ENCODE results near the gene CNTNAP2. TPM values are rescaled to one million over a fixed set of nuclear protein-coding genes. Genes with fewer than 3 reads are reported as not detected.
"Not testable (repeated sequence)": the region's sequence is repeated elsewhere in the genome, so short reads cannot be mapped to it uniquely, and the experiment has no call there.

CNTNAP2 gene
- total and polyA plus RNA-seq, 3 donors from 2014 or later = 4.3 to 6.1 (median 4.4) TPM

- Histone ChIP-seq H3K27ac (no peak overlapping the region), H3K27me3 (no peaks in the 10 kb centered on the region), H3K36me3 (ENCODE audit: low read depth, missing control alignments) (no peaks in the 10 kb centered on the region), H3K4me1 (no peaks in the 10 kb centered on the region), H3K4me3 (no peak overlapping the region), H3K9me3 (no peaks in the 10 kb centered on the region)
- intact Hi-C loops (cut with DNase I; ENCODE audit: low total_unique reads) = no loop called here
- WGBS, 2 donors = 58 to 59% methylated on average over 1 of the region's 1 CpG
- TF ChIP-seq POLR2A (IDR thresholded peaks at IDR 0.05) = no peak
- TF ChIP-seq CTCF (IDR thresholded peaks at IDR 0.05) = no peak
- no peak for DNase-seq
Observed at GRCh38 chr7:147775516-147776284, 1659.1 kb downstream of the CNTNAP2 start.

- H3K4me3 ChIP-seq = no peak overlapping the region
- intact Hi-C loops (cut with DNase I; ENCODE audit: low total_unique reads) = no loop called here
- no peaks in the 10 kb centered on the region for H3K4me1 ChIP-seq
- no peaks in the 10 kb centered on the region for H3K36me3 ChIP-seq (ENCODE audit: low read depth, missing control alignments)
- TF ChIP-seq POLR2A (IDR thresholded peaks at IDR 0.05) = no peak
- TF ChIP-seq CTCF (IDR thresholded peaks at IDR 0.05) = no peak
- H3K27ac ChIP-seq = no peak overlapping the region
- WGBS, 2 donors = 61 to 68% methylated on average over 3 of the region's 3 CpGs
- H3K9me3 ChIP-seq = no peaks in the 10 kb centered on the region
- no peaks in the 10 kb centered on the region for H3K27me3 ChIP-seq
- no peak for DNase-seq
Observed at GRCh38 chr7:147777309-147777708, 1660.7 kb downstream of the CNTNAP2 start.

GRCh38 chr7:147779949-147780348, 1663.3 kb downstream of the CNTNAP2 start:
- intact Hi-C loops (cut with DNase I; ENCODE audit: low total_unique reads) = loop anchor here (5.0 kb wide), 1 partner anchor 57 kb away; no protein-coding TSS in a partner anchor
- Histone ChIP-seq H3K27ac (no peak overlapping the region), H3K4me1 (no peaks in the 10 kb centered on the region), H3K4me3 (no peak overlapping the region), H3K9me3 (no peaks in the 10 kb centered on the region), H3K27me3 (no peaks in the 10 kb centered on the region), H3K36me3 (ENCODE audit: low read depth, missing control alignments) (no peaks in the 10 kb centered on the region)
- no peak for TF ChIP-seq CTCF (IDR thresholded peaks at IDR 0.05)
- no peak for TF ChIP-seq POLR2A (IDR thresholded peaks at IDR 0.05)
- DNase-seq = no peak
- 85 to 89% methylated on average over 3 of the region's 3 CpGs for WGBS, 2 donors

- Histone ChIP-seq H3K27me3 (no peaks in the 10 kb centered on the region), H3K36me3 (ENCODE audit: low read depth, missing control alignments) (no peaks in the 10 kb centered on the region), H3K4me3 (no peak overlapping the region), H3K27ac (no peak overlapping the region), H3K4me1 (no peaks in the 10 kb centered on the region), H3K9me3 (no peaks in the 10 kb centered on the region)
- intact Hi-C loops (cut with DNase I; ENCODE audit: low total_unique reads) = no loop called here
- 53 to 78% methylated on average over 5 of the region's 5 CpGs for WGBS, 2 donors
- DNase-seq = no peak
- no peak for TF ChIP-seq POLR2A (IDR thresholded peaks at IDR 0.05)
- TF ChIP-seq CTCF (IDR thresholded peaks at IDR 0.05) = no peak
Observed at GRCh38 chr7:147796581-147796980, 1680.0 kb downstream of the CNTNAP2 start.

GRCh38 chr7:147798001-147798400, 1681.4 kb downstream of the CNTNAP2 start:
- Histone ChIP-seq H3K4me3 (no peak overlapping the region), H3K27ac (no peak overlapping the region), H3K4me1 (no peaks in the 10 kb centered on the region), H3K27me3 (no peaks in the 10 kb centered on the region), H3K36me3 (ENCODE audit: low read depth, missing control alignments) (no peaks in the 10 kb centered on the region), H3K9me3 (no peaks in the 10 kb centered on the region)
- DNase-seq = no peak
- intact Hi-C loops (cut with DNase I; ENCODE audit: low total_unique reads) = no loop called here
- no peak for TF ChIP-seq POLR2A (IDR thresholded peaks at IDR 0.05)
- no peak for TF ChIP-seq CTCF (IDR thresholded peaks at IDR 0.05)
- 54 to 64% methylated on average over 5 of the region's 5 CpGs for WGBS, 2 donors

GRCh38 chr7:147801762-147802161, 1685.2 kb downstream of the CNTNAP2 start:
- intact Hi-C loops (cut with DNase I; ENCODE audit: low total_unique reads); H3K4me1 ChIP-seq; H3K9me3 ChIP-seq; H3K27ac ChIP-seq; H3K27me3 ChIP-seq; H3K36me3 ChIP-seq (ENCODE audit: low read depth, missing control alignments); DNase-seq: not testable (repeated sequence)
- WGBS, 2 donors = 52 to 82% methylated on average over 4 to 30 of the region's 30 CpGs
- peak overlapping the region in 1 of 2 donors; percentile 26 for H3K4me3 ChIP-seq

Data from testis (tissue), 3 donors.